ENCODE data around the gene RAB6B.

RAB6B gene

GRCh38 chr3:133856316-133856715, 39.4 kb downstream of the RAB6B start:
- no peak for DNase-seq (ENCODE audit: low read depth in 3 of 3)

DNA sequence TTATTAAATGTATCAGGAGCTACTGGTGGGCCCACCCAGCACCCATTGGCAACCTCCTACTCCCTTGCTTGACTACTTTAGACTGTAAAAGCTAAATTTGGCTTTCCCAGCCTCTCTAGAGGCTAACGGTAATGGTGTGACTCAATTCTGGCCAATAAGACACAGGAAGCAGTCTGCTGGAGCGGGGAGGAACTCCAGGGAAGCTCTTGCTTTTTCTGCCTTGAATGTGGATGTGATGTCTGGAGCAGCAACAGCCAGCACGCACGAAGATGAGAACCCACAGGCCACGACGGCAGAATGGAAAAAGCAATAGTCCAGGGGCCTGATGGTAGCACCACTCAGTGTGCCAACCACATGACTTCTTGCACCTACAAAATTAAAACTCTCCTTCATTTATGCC, 39.9 kb downstream of the RAB6B start:
- no peak for DNase-seq (ENCODE audit: low read depth in 3 of 3)

GRCh38 chr3:133855002-133855370, 40.7 kb downstream of the RAB6B start:
- DNase-seq (ENCODE audit: low read depth in 3 of 3), result no peak

GRCh38 chr3:133854264-133855001, 41.2 kb downstream of the RAB6B start:
- DNase-seq (ENCODE audit: low read depth in 3 of 3), result no peak

GRCh38 chr3:133853925-133854227, 41.8 kb downstream of the RAB6B start:
- no peak for DNase-seq (ENCODE audit: low read depth in 3 of 3)

DNA sequence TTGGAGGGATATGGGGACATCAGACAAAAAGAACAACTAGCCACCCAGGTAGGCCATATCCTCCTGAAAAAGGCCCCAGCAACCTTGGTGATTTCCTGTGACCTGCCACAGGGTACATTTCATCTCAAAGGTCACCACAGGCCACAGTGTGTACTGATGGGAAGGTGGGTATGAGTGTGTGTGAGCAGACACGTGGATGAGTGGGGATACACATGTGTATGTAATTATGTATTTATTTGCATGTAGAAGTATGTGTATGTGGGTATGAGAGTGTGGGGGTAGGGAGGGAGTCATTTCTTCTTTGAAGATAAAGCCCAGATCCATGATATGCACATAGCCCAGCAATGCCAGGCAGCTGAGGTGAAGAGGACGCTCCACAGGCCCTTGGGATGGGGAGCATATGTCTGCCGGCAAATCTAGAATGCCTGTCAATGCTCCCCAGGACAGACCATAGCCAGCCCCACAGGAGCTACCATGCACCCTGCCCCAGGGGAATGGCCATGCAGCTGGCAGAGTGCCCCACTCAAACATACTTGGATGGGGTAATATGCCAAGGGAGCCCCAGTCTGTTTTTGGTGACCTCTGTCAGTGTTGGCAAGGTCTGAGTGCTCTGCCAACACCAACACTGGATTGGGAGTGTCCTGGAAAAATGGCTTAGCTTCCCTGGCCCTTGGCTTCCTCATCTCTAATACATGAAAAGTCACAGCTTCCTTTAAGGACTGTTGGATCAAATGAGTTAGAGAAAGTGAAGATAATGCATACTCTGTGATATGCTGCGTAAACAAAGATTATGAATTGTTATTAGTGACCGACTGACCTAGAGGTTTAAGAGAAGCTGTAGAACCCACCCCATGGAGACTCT, 42.4 kb downstream of the RAB6B start:
- DNase-seq (ENCODE audit: low read depth in 3 of 3), result no peak

DNA sequence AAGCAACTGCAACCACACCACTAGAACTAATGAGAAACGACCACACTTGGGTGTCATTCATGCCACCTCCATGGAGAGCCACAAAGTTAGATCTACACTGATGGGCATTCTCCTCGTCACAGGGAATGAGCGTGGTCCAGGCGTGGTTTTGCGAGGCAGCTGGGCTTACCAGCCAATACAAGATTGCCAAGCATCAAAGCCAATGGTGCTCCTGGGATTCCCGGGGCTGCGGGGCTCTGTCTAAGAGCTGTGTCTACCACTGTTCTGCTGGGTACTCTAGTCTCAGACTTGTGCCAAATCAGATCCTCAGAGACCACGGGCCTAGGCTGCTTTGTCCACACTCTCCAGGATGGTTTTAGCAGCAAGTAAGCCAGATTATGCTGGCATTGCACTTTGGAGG, 43.8 kb downstream of the RAB6B start:
- no peak for DNase-seq (ENCODE audit: low read depth in 3 of 3)

DNA sequence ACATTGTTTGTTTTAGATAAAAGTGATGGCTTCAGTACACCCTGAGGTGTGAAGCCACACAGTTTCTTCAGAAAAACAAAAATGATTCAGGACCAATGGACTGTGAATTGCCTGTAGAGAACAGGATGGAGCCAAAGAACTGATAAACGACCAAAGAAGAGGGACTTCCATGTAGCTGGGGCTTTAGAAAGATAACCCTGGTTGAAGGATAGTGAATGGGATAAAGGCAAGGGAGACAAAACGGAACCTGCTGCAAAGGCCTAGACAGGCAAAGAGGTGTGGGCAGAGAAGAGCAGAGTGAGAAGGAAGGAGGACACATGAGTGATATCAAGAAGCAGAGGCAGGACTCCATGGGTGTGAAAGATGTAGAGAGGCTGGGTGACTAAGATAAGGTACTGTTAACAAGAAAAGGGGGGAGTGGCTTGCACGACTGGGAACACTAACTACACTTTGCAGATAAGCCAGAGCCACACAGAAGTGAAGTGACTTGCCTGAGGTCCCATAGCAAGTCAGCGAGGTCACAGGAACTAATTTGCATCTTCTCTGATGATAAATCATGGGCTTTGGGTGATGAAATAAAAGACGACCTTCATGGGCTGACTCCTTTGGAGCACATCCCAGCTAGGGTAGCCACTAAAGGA, 44.3 kb downstream of the RAB6B start:
- no peak for DNase-seq (ENCODE audit: low read depth in 3 of 3)

GRCh38 chr3:133850034-133850433, 45.6 kb downstream of the RAB6B start:
- no peak for DNase-seq (ENCODE audit: low read depth in 3 of 3)

GRCh38 chr3:133849346-133849745, 46.3 kb downstream of the RAB6B start:
- no peak for DNase-seq (ENCODE audit: low read depth in 3 of 3)

GRCh38 chr3:133845127-133845526, 50.6 kb downstream of the RAB6B start:
- no peak for DNase-seq (ENCODE audit: low read depth in 3 of 3)

DNA sequence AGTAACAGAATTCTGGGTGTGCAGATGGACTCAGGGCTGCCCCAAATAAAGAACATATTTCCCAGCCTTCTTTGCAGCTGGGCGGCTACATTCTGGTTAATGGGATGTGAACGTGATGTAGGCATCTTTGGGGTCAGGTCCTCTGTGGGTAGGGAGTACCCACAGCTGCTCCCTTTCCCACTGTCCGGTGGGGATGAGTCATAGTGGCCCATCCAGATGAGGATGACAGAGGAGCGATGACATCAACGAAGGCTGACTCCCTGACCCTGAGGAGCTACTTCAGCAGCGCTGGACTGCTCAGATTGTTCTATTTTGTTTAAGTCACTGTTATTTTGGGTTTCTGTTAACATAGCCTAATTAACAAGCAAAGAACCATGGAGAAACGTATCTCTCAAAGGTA, 52.0 kb downstream of the RAB6B start:
- no peak for DNase-seq (ENCODE audit: low read depth in 3 of 3)

DNA sequence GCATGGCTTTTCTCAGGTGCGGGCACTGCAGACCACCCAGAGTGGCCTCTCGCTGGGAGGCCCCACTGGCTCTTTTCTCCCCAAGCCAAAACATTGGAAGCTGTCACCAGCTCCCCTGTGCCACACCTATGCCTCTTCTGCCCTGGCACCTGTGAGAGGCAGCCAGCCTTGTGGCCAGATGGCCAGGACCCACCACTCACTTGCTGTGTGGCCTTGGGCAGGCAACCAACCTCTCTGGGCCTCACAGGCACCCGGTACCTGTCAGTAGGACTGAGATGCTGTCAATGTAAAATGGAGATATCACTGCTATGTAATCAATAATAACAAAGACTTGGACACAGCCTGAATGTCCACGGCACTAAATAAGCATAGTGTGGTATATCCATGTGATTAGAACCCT, 53.5 kb downstream of the RAB6B start:
- DNase-seq (ENCODE audit: low read depth in 3 of 3), result no peak

GRCh38 chr3:133841196-133841595, 54.5 kb downstream of the RAB6B start:
- no peak for DNase-seq (ENCODE audit: low read depth in 3 of 3)

- no peak for DNase-seq (ENCODE audit: low read depth in 3 of 3)
Measured at GRCh38 chr3:133840767-133841166, 54.9 kb downstream of the RAB6B start.

DNA sequence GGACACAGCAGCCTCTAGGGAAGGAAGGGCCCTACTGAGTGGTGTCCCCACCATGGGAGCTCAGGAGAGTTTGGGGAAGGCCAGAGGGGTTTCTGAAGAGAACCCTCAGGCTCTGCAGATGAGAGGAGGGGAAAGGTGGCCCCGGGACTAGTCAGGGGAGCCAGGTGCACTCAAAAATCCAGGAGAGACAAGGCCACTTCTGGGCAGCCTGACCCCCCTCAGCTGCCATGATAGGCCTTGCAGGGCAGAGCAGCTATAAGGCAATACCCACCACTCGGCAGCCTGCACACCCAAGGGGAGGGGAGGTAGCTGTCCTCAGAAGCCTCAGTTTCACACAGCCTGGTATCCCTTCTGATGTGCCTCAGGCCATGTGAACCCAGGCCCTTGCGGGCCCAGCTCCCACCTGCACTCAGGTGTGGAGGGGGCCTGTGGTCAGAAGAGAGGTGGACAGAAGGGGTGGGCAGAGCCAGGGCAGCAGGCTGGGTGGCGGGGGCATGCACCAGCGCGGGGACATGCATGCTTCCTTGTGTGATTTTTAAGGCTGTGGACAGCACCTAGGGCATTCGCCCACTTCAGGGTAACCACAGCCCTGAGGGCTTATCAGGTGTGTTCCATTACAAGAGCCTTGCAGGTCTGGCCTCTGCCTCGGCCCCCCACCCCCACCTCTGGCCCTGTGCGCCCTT, 55.5 kb downstream of the RAB6B start:
- DNase-seq (ENCODE audit: low read depth in 3 of 3), result no peak

GRCh38 chr3:133838916-133839800, 56.5 kb downstream of the RAB6B start:
- no peak for DNase-seq (ENCODE audit: low read depth in 3 of 3)

DNA sequence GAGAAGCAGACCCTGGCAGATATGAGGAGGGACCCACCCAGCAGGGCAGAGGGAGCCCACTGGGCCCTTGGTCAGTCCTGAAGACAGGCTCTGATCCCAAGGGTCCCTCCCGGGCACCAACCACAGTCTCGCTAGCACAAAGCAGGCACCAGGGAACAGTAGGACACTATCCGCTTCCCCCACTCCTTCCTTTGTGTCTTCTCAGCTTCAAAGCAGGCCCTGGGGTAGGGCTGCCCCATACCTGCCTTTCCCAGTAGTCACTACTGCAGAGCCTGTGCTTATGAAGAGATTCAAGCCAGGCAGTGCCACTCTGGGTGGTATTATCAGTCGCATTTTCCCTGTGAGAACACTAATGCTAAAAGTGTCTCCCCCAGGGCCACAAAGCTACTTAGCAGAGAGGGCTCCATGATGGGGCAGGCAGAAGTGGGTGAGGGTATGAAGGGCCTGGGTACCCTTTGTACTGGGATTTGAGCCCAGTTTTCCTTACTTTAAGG, 57.3 kb downstream of the RAB6B start:
- DNase-seq (ENCODE audit: low read depth in 3 of 3), result no peak

DNA sequence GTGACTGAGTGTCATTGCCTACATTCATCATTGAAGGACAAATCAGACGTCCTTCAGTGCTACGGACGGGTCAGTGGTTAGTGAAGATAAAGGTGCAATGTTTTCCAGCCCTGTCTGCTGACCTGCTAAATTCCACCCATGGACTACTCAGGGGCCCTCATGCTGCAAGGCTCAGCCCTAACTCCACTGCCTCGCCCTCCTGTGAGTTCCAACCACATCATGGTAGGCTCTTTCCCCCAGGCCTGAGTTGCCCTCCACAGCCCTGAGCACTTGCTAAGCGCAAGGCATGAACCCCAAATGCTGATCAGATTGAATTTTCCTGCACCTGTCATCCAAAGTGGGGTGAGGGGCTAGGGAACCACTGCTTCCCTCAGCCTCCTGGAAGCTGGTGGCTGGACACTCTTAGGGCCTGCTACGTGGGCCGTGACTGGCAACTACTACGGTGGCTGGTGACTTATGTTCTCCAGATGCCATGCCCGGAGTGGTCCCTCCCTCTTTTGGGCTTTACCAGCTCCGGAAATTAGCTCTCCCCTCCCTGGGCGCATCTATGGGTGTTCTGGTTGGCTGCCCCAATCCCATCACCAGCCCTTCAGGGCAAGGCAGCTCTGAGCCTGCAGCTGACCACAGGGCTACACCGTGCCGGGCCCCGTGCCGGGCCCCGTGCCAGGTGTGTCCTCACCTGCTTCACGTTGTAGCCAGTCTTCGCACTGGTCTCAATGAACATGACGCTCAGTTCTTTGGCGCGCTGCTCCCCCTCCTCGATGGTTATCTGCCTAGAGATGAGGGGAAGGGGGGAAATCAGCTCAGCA, 58.0 kb downstream of the RAB6B start:
- DNase-seq (ENCODE audit: low read depth in 3 of 3), result no peak

DNA sequence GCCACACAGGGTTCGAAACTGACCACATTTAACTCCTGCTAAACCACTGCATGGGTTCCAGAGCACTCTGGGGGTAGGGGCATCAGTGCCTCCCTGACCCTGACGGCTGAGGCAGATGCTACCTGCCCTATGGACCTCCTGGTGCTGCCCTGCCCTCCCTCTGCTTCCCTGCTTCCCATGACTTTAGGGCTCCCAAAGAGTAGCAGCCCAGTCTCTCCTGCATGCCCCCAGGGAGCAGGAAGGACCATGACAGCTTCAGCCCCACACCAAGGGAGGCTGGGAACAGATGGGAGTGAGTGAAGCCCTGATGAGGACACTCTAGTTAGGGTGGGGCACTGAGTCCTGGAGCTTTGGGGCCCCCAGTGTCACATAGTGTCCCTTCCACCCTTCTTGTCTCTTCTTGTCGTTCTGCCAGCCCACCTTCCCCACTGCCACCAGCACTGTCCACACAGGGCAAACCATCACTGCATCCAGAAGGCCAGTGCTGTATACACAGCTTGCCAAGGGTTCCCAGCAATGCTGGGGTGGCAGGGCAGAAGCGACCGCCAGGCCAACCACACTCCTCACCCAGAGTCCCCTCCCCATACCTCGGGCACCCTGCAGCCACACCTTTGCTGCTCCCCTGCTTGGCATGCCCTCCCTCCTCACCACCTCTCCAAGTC, 59.1 kb downstream of the RAB6B start:
- DNase-seq (ENCODE audit: low read depth in 3 of 3), result no peak
